ENCODE data around the gene TNFAIP1. TPM values are rescaled to one million over a fixed set of nuclear protein-coding genes. Genes with fewer than 3 reads are reported as not detected.

TNFAIP1 gene
- total RNA-seq, 4 donors from 2014 or later, result 24.6 to 38.5 (median 30.4) TPM

GRCh38 chr17:28363776-28364650 is 28.5 kb downstream of the TNFAIP1 start:
- peaks cover 20 to 65% (median 28%) of the 10 kb centered on the region in 3 donors for H3K36me3 ChIP-seq
- H3K4me1 ChIP-seq, result no peaks in the 10 kb centered on the region
- H3K27me3 ChIP-seq, result no peaks in the 10 kb centered on the region
- no peak overlapping the region for H3K4me3 ChIP-seq
- H3K9me3 ChIP-seq, result no peaks in the 10 kb centered on the region
- no peak overlapping the region for H3K27ac ChIP-seq
- TF ChIP-seq POLR2A (IDR thresholded peaks at IDR 0.05), result no peak
- TF ChIP-seq, protein P1, sequence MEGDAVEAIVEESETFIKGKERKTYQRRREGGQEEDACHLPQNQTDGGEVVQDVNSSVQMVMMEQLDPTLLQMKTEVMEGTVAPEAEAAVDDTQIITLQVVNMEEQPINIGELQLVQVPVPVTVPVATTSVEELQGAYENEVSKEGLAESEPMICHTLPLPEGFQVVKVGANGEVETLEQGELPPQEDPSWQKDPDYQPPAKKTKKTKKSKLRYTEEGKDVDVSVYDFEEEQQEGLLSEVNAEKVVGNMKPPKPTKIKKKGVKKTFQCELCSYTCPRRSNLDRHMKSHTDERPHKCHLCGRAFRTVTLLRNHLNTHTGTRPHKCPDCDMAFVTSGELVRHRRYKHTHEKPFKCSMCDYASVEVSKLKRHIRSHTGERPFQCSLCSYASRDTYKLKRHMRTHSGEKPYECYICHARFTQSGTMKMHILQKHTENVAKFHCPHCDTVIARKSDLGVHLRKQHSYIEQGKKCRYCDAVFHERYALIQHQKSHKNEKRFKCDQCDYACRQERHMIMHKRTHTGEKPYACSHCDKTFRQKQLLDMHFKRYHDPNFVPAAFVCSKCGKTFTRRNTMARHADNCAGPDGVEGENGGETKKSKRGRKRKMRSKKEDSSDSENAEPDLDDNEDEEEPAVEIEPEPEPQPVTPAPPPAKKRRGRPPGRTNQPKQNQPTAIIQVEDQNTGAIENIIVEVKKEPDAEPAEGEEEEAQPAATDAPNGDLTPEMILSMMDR (IDR thresholded peaks at IDR 0.05), result no peak
- DNase-seq, result no peak
- 78% methylated on average over 4 of the region's 8 CpGs; no CpG with 5 or more reads in 1 of the 2 donors for WGBS, 2 donors
- intact Hi-C loops (cut with DNase I), result no loop called here

GRCh38 chr17:28364665-28365363 is 29.3 kb downstream of the TNFAIP1 start, which contains the start of gene SEBOX:
Gene SEBOX, minus strand, starts transcription at chr17:28365199. Its CDS starts 48 bp downstream, at chr17:28365151.
- Histone ChIP-seq H3K4me3 (no peak within 1 kb of the TSS), H3K27ac (no peak within 1 kb of the TSS), H3K9me3 (no peaks in the 10 kb centered on the region), H3K4me1 (no peaks in the 10 kb centered on the region), H3K27me3 (no peaks in the 10 kb centered on the region), H3K36me3 (peaks cover 17 to 57% (median 25%) of the 10 kb centered on the region in 3 donors)
- intact Hi-C loops (cut with DNase I), result no loop called here
- TF ChIP-seq, protein P1 (IDR thresholded peaks at IDR 0.05), result no peak
- no peak for TF ChIP-seq POLR2A (IDR thresholded peaks at IDR 0.05)
- DNase-seq, result no peak
- WGBS, 2 donors, result 89 to 90% methylated on average over 5 to 8 of the region's 13 CpGs

- no peak overlapping the region for H3K4me3 ChIP-seq
- TF ChIP-seq, protein P1 (IDR thresholded peaks at IDR 0.05), result no peak
- TF ChIP-seq POLR2A (IDR thresholded peaks at IDR 0.05), result no peak
- peaks cover 0 to 3% (median 0%) of the 10 kb centered on the region in 3 donors for H3K4me1 ChIP-seq
- no peaks in the 10 kb centered on the region for H3K27me3 ChIP-seq
- intact Hi-C loops (cut with DNase I), result no loop called here
- no peak for DNase-seq
- H3K36me3 ChIP-seq, result peaks cover 10 to 50% (median 19%) of the 10 kb centered on the region in 3 donors
- 79 to 84% methylated on average over 3 of the region's 3 CpGs for WGBS, 2 donors
- H3K27ac ChIP-seq, result no peak overlapping the region
- no peaks in the 10 kb centered on the region for H3K9me3 ChIP-seq
These were observed 29.9 kb downstream of the TNFAIP1 start for GRCh38 chr17:28365487-28365886.

GRCh38 chr17:28366605-28367004 is 31.0 kb downstream of the TNFAIP1 start:
- Histone ChIP-seq H3K27me3 (peaks cover 0 to under 1% (median 0%) of the 10 kb centered on the region in 4 donors), H3K9me3 (no peaks in the 10 kb centered on the region), H3K36me3 (peaks cover under 1 to 39% (median 7%) of the 10 kb centered on the region in 3 donors), H3K4me3 (no peak overlapping the region), H3K27ac (no peak overlapping the region), H3K4me1 (peaks cover 0 to 14% (median 1%) of the 10 kb centered on the region in 3 donors)
- no peak for DNase-seq
- TF ChIP-seq, protein P1 (IDR thresholded peaks at IDR 0.05), result no peak
- no peak for TF ChIP-seq POLR2A (IDR thresholded peaks at IDR 0.05)
- intact Hi-C loops (cut with DNase I), result no loop called here
- WGBS, 2 donors, result 40 to 56% methylated on average over 1 of the region's 1 CpG
